Activated T-cell treated with anti-CD3 and anti-CD28 coated beads, Interleukin-2, amount 50 U/mL, for 1 hour (primary cell): Measurements from ENCODE around the gene POLDIP2.
A peak's percentile ranks its signal among the peaks of the same experiment; 100 is the strongest.

Experiments used
- DNase-seq: peaks from one replicate; pipeline ENCODE4 v3.0.0-alpha.2; 2020

The POLDIP2 gene

DNA sequence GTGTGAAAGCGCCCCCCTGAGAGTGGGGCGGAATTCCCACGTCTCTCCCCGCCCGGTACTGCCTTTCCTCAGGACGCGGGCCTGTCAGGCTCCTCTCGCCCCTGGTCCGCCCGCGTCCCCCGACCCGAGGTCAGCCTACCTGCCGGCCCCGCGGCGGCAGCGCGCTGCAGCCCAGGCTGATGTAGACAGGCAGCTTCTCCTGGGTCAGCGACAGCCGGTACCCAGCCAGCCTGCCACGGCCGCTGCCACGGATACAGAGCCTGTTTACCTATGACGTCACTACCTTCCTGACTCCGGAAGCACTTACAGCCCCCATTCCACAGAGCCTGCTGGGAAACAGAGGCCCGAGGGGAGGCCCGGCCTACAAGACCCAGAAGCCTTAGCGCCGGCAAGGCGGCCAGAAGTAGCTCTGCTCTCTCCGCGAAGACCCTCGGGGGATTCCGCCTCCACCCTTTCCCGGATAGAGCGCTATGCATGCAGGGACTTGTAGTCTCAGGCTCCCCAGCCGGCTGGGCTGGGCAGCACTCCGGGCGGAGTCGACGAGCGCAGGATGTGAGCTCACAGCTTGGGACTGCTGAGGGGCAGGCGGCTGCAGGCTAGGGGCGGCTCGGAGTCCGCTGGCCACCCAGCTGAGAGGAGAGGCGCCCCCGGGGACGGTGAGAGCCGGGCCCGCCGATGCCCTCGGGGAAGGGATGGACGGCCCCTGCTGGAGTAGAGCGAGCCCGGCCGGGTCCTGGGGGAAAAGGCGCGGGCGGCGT, 21.9 kb downstream of the POLDIP2 start, which contains the start of the genes IFT20 and TNFAIP1:
IFT20 (minus strand) TSS at position 272 of the 758 bp plus-strand sequence. CDS start 3,487 bp downstream, outside the sequence.
TNFAIP1 (plus strand) TSS at position 561 of the 758 bp plus-strand sequence. CDS start 3,761 bp downstream, outside the sequence.
- DNase-seq: peak; percentile 93

DNA sequence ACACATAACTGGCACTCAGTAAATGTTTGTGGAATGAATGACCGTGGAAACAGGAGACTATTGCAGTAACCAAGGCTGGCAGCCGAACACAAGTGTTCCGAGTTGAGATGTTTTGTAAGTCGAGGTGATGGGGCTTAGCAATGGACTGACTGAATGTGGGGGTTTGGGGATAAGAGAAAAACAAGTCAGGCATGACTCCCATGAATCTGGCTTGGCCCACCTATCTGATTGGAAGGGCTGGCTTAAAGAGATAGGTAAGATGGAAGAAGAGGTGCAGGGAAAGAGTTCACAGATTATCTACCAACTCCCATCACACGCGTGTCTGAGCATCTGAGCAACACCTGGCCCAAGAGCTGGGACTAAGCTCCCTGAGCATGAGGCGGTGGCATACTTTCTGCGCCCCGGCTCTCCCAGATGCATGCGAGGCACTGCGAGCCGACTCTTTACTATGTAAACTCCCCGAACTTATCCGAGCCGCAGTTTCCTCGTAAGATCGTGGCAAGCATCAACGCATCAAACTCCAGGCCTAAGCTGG, 22.6 kb downstream of the POLDIP2 start:
- no peak for DNase-seq

DNA sequence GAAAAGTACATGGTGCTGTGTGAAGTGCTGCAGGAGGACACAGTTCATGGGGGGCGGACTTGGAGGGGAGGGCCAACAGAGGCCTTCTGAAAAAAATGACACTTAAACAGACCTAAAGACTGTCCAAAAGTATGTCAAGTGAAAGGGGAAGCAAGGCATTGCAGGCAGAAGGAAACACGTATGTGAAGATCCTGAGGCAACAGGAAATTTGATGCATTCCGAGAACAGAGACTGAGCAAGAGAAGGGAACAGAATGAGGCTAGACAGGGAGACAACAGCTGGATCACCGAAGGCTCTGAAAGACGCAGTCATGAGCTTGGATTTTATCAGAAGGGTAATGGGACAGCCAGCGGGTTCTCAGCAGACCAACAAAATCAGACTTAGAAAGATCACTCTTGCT, 23.2 kb downstream of the POLDIP2 start:
- no peak for DNase-seq

DNA sequence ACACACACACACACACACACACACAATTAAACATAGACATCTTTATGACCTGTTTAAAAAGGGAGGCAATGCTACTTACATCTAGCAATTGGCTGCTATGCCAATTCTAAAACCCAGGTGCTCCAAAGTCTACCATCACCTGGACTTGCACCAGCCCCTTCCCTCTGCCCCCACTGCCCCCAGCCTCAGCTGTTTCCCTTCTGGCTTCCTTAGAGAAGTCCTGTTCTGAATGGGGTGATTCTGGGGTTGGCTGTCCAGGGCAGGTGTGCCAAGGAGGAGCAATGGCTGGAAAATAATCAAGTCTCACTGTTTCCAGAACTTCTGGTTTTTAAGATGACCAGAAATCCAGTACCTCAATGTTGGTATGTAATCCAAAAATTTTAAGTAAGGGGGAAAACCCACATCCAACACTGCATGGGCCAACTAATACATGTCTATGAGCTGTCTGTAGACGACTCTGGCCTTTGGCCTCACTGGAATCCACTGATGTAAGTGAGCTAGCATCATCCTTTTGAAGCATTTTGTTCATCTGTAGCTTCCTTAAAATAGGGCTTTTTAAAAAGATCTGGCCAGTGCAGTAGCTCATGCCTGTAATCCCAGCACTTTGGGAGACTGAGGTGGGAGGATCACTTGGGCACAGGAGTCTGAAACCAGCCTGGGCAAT, 24.1 kb downstream of the POLDIP2 start:
- no peak for DNase-seq

DNA sequence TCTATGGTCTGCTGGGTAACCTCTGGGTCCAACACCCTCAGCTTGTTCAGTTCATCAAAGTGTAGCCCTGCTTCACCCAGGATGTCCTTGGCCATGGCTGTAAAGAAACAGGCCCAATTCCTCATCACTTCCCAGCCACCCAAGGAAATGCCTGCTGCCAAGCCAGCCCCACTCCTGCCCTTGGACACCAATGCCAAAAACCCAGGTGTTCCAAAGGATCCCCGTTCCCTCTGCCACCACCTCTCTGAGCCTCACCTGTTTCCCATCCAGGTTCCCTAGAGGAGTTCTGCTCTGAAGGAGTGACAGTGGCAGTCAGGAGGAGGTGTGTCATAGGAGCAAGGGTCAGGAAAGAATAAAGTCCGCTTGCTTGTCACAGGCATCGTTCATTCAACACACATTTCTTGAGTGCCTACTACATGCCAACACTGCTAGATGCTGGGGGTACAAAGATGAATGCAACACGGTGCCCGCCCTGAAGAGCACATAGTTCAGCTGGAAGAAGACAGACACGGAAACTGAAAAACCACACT, 25.4 kb downstream of the POLDIP2 start:
- no peak for DNase-seq

DNA sequence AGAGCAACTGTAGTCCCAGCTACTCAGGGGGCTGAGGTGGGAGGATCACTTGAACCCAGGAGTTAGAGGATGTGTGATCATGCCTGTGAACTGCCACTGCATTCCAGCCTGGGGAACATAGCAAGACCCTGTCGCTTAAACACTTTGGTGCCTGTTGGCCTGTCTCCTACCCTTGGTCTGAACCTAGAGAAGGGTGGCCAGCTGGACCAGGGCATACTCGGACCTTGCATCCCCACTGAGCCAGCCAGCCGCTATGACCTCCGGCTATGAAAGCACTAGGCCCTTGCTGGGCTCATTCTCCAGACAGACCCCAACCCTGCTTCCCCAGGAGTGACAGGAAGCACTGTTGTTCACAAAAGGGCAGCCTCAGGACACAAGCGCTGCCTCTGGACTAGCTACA, 26.7 kb downstream of the POLDIP2 start:
- DNase-seq: no peak

DNA sequence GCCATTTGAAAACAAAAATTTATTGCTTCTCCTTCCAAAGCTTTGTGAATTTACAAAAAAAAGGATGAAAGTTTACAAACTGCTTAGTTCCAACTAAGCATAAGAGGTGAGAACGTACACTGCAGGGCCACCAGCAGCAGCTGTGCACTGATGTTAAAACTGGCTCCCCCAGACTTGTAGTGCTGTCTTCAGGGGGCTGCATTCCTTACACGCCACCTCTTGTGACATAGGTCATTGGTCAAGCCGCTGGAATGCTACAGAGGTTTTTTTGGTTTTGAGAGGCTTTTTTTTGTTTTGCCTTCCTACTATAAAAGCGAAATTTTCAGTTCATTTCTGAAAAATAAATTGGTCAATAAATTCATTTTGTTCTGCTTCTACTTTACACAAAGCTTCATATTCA, 29.0 kb downstream of the POLDIP2 start:
- no peak for DNase-seq

DNA sequence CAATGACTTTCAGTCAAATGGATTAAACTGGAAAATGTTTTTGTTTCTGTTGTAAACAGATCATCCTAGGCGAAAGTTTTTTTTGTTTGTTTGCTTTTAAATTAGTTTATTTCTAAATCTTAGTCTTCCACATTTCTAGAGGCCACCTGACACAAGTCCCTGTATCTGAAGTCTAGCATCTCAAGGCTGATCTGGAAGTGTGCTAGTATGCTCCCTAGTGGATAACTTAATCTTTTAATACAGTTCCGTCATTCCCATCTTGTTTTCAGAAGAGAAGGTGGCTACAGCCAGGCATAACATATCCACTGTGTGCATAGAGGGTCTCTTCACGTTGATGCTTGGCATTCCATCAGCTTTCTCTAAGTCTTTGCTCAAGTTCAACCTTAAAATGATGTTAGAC, 29.6 kb downstream of the POLDIP2 start:
- DNase-seq: no peak

DNA sequence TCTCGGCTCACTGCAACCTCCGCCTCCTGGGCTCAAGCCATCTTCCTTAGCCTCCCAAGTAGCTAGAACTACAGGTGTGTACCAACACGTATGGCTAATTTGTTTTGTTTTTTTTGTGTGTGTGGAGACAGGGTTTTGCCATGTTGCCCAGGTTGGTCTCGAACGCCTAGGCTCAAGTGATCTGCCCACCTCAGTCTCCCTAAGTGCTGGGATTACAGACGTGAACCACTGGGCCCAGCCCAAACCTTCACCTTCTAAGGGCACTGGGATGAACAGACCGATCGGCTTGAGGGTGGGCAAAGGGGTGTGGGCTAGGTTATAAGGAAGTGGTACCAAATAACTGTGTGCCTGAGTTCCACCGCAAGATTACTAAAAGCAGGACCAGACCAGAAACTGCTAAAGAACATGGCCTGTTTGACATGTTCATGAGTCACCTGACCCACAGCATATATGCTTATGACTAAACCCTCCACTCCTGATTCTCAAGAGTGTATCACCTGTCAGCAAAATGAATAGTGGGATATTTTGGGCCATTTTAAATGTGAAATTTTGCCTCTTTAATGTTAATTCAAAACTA, 30.2 kb downstream of the POLDIP2 start:
- DNase-seq: no peak

DNA sequence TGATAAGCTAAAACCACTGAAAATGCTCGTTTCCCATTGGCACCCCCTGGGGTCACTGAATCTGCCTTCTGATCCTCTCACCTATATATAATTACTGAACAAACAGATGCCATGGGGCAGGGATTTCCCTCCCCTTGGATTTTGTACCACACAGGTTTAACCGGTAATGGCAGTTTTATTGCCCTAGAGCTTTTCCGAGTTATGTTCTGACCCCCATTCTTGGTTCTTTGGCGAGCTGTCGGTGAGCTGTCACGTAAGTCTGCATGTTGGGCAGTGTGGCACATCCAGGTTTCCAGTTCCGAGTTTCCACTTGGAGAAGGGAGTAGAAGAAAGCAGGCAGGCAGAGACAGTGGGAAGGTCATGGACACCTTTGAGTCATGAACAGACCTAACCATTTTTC, 31.2 kb downstream of the POLDIP2 start:
- DNase-seq: no peak

DNA sequence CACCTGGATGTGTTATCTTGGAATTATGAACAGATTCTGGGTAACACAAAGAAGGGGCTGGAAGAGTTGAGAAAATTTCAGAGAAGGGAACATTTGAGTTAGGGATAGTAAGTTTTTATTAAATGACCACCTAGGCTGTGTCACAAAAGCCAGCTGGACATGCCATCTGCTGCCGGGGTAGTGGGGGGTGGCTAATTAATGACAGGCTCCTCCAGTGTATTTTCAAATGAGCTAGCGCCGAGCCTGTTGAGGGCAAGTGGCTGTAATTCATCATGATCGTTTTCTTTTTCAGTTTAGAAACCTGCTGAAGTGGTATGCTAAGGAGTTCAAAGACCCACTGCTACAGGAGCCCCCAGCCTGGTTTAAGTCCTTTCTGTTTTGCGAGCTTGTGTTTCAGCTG, 32.1 kb downstream of the POLDIP2 start:
- no peak for DNase-seq

DNA sequence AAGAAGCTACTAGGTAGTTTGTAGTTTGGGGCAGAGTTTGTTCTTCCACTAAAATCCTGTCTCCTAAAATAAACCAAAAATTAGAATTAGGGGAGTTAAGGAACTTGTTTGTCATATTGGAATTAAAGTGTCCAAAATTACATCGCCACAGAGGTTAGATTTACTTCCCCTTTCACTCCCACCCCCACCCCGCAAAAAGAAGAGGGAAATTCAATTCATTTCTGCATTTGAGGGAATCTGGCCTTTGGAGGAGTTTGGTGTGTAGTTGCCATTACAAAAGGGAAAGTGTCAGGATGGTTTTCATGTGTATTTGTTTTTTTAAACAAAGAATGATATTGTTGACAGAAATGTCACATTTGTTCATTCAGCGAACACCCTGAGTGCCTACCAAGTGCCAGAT, 32.5 kb downstream of the POLDIP2 start:
- no peak for DNase-seq

DNA sequence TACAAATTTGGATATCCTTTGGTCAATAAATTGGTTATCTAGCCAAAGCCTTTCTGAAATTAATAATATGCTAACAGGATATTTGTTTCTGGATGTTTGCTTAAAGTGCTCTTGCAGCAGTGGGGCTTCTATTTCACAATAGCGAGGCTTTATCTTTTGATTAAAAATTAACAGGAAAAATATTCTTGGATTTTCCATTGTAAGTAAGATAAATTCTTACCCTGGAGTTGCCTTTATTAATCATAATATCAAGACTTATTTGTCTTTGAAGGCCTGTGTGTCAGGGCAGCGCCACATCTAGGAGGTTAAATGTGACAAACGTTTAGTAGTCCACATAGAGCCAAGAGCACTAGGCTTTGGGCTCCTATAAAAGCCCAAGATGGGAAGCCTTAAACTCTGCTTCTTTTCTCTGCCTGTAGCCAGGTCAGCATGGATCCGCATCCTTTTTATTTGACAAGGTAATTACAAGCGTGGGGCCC, 33.0 kb downstream of the POLDIP2 start:
- DNase-seq: no peak

DNA sequence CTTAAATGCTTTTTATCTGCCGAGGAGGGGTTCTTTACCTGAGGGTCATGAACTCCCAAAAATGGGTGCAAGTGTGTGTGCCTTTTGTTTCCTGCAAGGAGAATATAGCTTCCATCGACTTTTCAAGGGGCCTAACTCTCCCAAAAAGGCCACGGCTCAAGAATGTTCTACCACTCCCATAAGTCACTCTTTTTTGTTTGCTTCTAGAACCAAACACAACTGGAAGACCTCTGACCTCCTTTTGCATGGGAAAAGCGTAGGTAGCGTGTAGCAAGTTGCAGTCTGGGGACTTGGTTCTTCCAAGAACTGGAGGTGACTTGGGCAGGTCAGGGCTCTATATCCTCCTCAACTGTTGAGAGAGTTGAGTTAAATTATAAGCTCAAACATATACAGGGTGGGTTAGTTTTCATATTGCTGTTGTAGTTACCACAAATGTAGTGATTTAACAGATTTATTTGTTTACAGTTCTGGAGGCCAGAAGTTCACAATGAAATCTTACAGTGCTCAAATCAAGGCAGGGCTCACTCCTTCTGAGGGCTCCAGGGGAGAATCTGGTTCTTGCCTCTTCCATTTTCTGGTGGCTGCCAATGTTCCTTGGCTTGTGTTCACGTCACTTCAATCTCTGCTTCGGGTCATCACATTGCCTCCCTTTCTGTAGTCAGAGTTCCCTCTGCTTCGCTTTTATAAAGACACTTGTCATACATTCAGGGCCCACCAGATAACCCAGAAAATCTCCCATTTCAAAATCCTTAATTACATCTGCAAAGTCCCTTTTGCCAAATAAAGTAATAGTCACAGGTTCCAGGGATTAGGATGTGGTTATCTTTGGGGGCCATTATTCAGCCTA, 36.9 kb downstream of the POLDIP2 start:
- DNase-seq: no peak

DNA sequence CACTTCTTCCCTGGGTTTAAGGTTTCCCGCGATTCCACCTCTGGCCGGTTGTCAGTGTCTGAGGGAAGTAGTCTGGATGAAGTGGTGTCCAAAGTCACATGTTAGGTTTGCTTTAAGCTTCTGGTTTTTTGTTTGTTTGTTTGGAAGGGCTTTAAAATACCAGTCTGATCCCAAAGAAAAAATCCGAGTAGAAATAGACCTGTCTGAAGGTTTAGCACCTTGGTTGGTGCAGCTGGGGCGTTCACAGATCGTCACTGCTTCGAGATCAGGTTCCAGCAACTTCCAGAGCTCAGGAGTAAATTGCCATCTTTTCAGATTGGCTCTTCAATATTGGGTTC, 37.8 kb downstream of the POLDIP2 start:
- DNase-seq: no peak

DNA sequence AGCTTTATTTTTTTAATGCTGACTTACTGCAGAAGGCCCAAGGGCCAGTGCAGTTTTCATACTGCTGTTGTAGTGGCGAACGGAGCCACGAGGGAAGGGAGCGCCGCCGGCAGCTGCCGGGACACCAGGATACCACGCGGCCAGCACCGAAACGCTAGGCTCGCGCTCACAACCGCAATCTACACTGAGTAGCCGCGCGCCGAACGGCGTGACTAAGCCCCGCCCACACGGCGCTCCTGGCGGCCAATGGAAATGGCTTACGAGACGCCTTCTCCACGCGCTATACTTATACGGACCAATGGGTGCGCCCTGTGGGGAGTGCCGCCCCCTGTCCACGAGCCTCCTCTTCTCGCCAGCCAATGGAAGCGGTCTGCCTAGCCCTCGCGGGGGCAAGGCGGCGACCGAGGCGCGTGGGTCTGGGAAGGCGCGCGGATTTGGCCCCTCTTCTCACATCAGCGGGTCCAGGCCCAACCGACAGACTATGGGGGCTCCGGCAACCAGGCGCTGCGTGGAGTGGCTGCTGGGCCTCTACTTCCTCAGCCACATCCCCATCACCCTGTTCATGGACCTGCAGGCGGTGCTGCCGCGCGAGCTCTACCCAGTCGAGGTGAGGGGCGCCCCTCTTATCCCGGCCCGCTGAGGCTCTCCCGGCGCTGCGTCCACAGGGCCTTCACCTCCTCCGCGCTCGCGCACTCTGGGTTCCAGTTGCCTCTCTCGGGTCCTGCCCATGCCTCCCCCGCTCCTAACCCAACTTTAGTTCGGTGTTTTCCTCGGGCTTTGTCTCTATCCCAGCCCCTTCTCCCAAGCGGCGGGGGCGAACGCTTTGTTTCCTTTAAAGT, 38.3 kb downstream of the POLDIP2 start, which contains the start of gene TMEM97:
TMEM97 (plus strand) TSS at position 442 of the 839 bp plus-strand sequence; CDS start at position 482, 40 bp downstream.
- DNase-seq: peak; percentile 90

DNA sequence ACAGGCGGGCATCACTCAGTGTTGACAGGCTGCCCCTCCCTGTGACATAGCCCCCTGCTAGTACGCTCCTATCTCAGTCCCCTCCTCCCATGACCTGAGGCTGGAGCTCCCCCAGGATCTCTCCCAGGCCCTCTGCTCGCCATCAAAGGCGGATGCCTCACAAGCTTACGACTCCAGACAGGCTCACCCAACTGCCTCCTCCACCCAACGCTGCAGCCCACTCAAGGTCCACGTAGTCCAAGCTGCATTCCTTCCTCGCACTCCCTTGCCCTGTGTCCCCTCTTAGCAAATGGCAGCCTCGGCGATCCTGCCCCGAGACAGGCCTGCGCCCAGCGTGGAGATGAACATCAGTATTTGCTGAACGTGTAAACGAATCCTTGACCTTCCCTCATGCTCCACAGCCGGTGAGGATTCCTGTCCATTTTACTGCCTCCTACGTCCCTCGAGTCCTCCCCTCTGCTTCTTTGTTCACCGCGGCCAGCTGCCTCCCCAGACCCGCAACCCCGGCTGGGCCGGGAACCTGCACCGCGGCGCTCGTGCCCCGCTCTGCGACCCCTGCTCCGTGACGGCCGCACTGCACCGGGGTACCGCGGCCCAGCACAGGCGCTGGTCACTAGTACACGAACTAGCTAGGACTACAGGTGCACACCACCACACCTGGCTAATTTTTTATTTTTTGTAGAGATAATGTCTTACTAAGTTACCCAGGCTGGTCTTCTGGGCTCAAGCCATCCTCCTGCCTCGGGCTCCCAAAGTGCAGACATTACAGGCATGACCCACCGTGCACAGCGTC, 39.2 kb downstream of the POLDIP2 start:
- DNase-seq: no peak

DNA sequence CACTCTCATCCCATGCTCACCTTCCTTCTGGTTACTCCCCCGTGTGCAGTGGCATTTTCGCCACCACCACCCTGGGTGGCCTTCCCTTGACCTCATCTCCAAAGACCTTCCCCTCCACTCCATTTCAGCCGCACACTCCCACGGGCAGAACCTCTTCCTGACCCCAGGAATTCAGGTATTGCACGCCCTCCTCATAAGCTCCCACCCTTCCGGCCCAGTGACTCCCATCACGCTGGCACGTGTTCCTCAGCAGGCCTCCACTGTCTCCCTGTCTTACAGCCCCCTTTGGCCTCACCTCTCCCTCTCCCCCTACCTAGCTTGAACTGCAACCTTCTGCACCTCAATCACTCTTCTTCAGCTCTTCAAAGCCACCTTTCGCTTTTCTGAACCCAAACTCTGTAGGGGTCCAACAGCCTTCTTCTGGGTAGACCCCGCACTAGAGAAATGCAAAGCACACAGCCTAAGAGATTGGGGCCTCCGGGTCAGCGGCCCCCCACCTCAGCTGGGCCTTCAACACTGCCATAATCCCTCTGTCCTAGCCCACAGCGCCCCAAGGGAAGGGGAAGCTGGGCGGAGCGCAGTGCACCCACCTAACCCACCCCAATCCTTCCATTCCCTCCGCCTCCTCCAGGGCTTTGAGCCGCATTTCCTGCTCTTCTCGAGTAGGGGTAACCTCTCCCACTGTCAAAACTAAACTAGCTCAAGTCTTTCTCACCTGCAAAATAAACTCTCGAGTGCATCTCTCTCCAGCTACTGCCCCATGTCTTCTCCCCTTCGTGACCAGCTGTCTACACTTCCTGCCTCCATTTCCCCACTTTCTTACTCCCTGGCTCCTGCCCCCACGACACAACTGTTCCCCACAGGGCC, 40.0 kb downstream of the POLDIP2 start:
- DNase-seq: no peak
